Osteoblast (primary cell): ENCODE results near the gene ZCCHC2. TPM values are rescaled to one million over a fixed set of nuclear protein-coding genes. Genes with fewer than 3 reads are reported as not detected.

Source experiments
- DNase-seq: peaks from one replicate; pipeline ENCODE4 v3.0.0; 2011; ENCODE audit warnings: low spot score, mixed read lengths; ENCODE audit not compliant: insufficient read length; ENCODE audit errors: missing footprints
- H2AFZ ChIP-seq: 2 replicates; pipeline ENCODE4 v1.6.0; 2011; ENCODE audit warnings: mild to moderate bottlenecking, low read length
- H3K27ac ChIP-seq: 2 replicates; pipeline ENCODE4 v1.5.1; 2011; ENCODE audit warnings: mild to moderate bottlenecking, low read depth, low read length, moderate library complexity
- H3K27me3 ChIP-seq: 2 replicates; pipeline ENCODE4 v1.6.0; 2012; ENCODE audit warnings: mild to moderate bottlenecking, control low read depth, inconsistent platforms, low read length, moderate library complexity; ENCODE audit not compliant: insufficient read depth
- H3K36me3 ChIP-seq: 2 replicates; pipeline ENCODE4 v1.5.1; 2011; ENCODE audit warnings: mild to moderate bottlenecking, low read length, control low read depth, moderate library complexity; ENCODE audit not compliant: insufficient read depth
- H3K4me1 ChIP-seq: 2 replicates; pipeline ENCODE4 v1.5.1; 2011; ENCODE audit warnings: mild to moderate bottlenecking, low read length, control low read depth, moderate library complexity; ENCODE audit not compliant: insufficient read depth
- H3K4me2 ChIP-seq: 2 replicates; pipeline ENCODE4 v1.6.0; 2011; ENCODE audit warnings: mild to moderate bottlenecking, low read length; ENCODE audit not compliant: insufficient read depth
- H3K4me3 ChIP-seq: fragments of 200-600 bp; sonication (generic); 3 replicates; pipeline ENCODE4 v1.5.1; 2012; ENCODE audit warnings: mild to moderate bottlenecking, low read length, inconsistent platforms; ENCODE audit not compliant: insufficient read depth
- H3K79me2 ChIP-seq: 2 replicates; pipeline ENCODE4 v1.6.0; 2012; ENCODE audit warnings: mild to moderate bottlenecking, low read length, control low read depth, inconsistent platforms; ENCODE audit not compliant: insufficient read depth
- H3K9me3 ChIP-seq: 2 replicates; pipeline ENCODE4 v1.5.1; 2011; ENCODE audit warnings: low read depth, low read length, control low read depth
- H4K20me1 ChIP-seq: 2 replicates; pipeline ENCODE4 v1.6.0; 2012; ENCODE audit warnings: mild to moderate bottlenecking, low read length, control low read depth; ENCODE audit not compliant: insufficient read depth
- CTCF ChIP-seq: IDR thresholded peaks from 2 replicates; pipeline ENCODE4 v1.5.1; 2011; ENCODE audit warnings: mild to moderate bottlenecking, low read depth, low read length, moderate library complexity; ENCODE audit errors: extremely low read depth
- total RNA-seq: library from RNA; depleted of rRNA; stranded (reverse); fragments of >200 nt; gene quantifications from 2 replicates; pipeline ENCODE4 v1.2.3, GENCODE V29; 2012

The ZCCHC2 gene
- 7.4 and 10.1 TPM in 2 replicates for total RNA-seq

DNA sequence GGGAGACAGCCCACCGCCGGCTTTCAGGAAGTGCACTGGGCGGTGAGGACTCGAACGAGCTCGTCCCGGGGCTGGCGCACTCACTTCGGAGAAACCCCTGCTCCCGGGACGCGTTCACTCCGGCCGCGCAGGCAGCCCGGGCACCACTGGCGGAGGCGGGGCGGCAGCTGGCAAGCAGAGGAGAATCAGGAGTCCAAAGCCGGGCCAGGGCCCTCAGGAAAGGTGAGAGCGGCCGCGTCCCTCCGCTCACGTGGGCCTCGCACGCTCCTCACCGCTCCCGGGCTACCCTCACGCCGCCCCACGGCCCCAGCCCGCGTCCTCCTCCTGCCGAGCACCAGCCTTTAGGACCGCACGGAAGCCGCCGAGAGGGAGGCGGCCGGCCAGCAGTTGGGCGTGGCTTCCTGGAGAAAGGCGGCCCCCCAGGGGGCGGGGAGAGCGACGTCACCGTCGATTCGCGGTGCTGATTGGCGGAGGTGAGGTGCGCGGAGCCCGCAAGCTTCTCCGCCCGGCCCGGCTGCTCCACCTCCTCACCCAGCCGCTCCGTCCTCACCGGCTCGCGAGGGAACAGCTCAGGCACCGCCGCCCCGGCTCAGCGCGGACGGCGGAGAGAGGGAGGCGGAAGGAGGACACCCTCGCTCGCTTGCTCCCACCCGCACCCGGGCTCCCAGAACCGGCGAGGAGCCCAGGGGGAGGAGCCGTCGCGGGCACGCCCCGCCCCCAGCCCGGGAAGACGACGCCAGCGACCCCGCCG lies at the start of gene ZCCHC2:
Gene ZCCHC2, plus strand, starts transcription at position 522 of the 751 bp plus-strand sequence. CDS start 400 bp downstream, outside the sequence.
- H3K27me3 ChIP-seq: peaks cover 4% of the 10 kb centered on the region
- H3K4me2 ChIP-seq: peak within 1 kb of the TSS; percentile 91
- H3K4me3 ChIP-seq: peak within 1 kb of the TSS; percentile 92
- peaks cover 31% of the 10 kb centered on the region for H3K79me2 ChIP-seq
- H3K27ac ChIP-seq: peak within 1 kb of the TSS; percentile 68
- H3K9me3 ChIP-seq: no peaks in the 10 kb centered on the region
- peak; percentile 100 for DNase-seq
- no peaks in the 10 kb centered on the region for H4K20me1 ChIP-seq
- H3K36me3 ChIP-seq: no peaks in the 10 kb centered on the region
- TF ChIP-seq CTCF: no peak
- H3K4me1 ChIP-seq: peaks cover 24% of the 10 kb centered on the region
- peak within 1 kb of the TSS; percentile 91 for H2AFZ ChIP-seq

DNA sequence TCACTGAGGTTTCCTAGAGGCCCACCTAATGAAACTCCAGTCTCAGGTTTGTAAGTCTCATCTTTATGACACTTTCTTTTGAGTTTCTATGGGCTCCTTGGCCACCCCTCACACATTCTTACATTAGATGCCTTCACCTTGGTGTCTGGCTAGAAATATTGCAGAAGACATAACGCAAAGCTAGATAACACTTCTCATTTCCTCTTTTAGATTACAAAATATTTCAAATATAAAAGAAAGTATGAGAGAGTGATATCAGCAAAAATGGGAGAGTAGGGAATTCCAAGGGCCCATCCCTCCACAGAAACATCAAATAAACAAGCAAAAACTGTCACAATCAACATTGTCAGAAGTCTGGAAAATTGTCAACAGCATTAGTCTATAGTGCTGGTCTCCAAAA lies 43.3 kb upstream of the ZCCHC2 start:
- Histone ChIP-seq H3K4me3 (no peak overlapping the region), H3K4me2 (no peak overlapping the region), H2AFZ (no peak overlapping the region), H4K20me1 (no peaks in the 10 kb centered on the region), H3K9me3 (peaks cover 5% of the 10 kb centered on the region), H3K36me3 (no peaks in the 10 kb centered on the region), H3K4me1 (no peaks in the 10 kb centered on the region), H3K27me3 (peaks cover 25% of the 10 kb centered on the region), H3K79me2 (no peaks in the 10 kb centered on the region), H3K27ac (no peak overlapping the region)
- no peak for DNase-seq
- no peak for TF ChIP-seq CTCF

DNA sequence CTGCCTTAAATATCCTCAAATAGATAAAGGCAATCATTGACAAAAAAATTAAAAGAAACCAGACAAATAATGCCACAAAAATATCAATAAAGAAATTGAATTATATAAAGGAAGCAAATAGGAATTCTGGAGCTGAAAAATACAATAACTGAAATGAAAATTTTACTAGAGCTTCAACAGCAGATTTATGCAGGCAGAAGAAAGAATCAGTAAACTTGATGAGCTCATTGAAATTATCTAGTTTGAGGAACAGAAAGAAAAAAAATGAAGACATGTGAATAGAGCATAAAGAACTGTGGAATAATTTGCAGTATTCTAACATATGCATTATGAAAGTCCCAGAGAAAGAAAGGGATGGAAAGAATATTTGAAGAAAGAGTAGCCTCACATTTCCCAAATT lies 41.9 kb upstream of the ZCCHC2 start:
- DNase-seq: no peak
- Histone ChIP-seq H2AFZ (no peak overlapping the region), H3K4me3 (no peak overlapping the region), H3K27me3 (peaks cover 27% of the 10 kb centered on the region), H3K36me3 (no peaks in the 10 kb centered on the region), H3K9me3 (peaks cover 5% of the 10 kb centered on the region), H3K27ac (no peak overlapping the region), H3K4me1 (peaks cover 6% of the 10 kb centered on the region), H3K4me2 (no peak overlapping the region), H4K20me1 (no peaks in the 10 kb centered on the region), H3K79me2 (no peaks in the 10 kb centered on the region)
- TF ChIP-seq CTCF: no peak

GRCh38 chr18:62484941-62485340 lies 37.9 kb upstream of the ZCCHC2 start:
- no peak for TF ChIP-seq CTCF
- Histone ChIP-seq H4K20me1 (no peaks in the 10 kb centered on the region), H3K4me2 (no peak overlapping the region), H3K36me3 (no peaks in the 10 kb centered on the region), H3K79me2 (no peaks in the 10 kb centered on the region), H2AFZ (no peak overlapping the region), H3K27me3 (peaks cover 23% of the 10 kb centered on the region), H3K27ac (no peak overlapping the region), H3K4me3 (no peak overlapping the region), H3K9me3 (peaks cover 2% of the 10 kb centered on the region), H3K4me1 (peaks cover 14% of the 10 kb centered on the region)
- DNase-seq: no peak
